ENCODE results near the gene SMAD7. TPM values are rescaled to one million over a fixed set of nuclear protein-coding genes. Genes with fewer than 3 reads are reported as not detected.

The SMAD7 gene
- polyA plus RNA-seq, 3 donors = 1.4 to 9.4 (median 1.5) TPM

DNA sequence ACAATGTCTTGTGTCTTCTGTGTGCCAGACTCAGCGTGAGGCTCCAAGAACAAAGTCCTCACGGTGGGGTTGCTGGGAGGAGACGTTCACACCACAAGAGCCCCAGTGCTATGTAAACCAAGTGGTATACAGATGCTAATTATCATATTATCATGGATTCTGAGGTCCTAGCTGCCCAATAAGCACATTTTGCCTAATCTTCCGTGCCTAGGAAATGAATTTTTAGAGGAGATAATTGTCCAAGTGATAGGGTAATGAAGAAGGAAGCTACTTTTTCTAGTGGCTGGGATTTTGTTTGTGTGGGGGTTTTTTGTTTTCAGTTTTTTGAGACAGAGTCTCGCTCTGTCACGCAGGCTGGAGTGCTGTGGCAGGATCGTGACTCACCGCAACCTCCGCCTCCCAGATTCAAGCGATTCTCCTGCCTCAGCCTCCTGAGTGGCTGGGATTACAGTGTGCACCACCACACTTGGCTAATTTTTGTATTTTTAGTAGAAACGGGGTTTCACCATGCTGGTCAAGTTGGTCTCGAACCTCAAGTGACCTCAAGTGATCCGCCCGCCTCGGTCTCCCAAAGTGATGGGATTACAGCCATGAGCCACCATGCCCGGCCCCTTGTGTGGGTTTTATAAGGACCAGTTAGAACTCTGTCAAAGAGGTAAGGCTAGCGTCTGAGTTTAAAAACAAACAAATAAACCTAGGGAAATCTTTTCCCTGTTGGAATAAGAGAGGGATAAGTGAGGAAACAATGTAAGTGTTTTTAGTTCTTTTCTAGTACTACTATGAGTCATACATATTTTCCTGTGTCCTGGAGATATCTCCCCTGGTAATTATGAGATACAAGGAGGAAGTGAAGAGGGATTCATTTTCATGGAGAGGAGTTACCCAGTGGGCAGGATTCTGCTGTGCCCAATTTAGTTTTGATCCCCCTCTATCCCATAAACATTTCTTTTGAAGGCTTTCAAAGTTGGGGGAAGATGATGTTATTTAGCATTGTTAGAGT is 9.5 kb upstream of the SMAD7 start:
- H3K9me3 Mint-ChIP-seq = peaks cover 0 to 4% (median 0%) of the 10 kb centered on the region in 7 donors
- Histone ChIP-seq H3K27me3 (ENCODE audit: control insufficient read depth in 2 of 2, insufficient read depth in 2 of 2, low read length in 2 of 2) (no peaks in the 10 kb centered on the region), H4K20me1 (ENCODE audit: insufficient read depth, low read length) (no peaks in the 10 kb centered on the region), H3K9me3 (replicated peaks in 1 of 2; ENCODE audit: control insufficient read depth in 1 of 2, insufficient read depth in 1 of 2, low read length in 2 of 2) (no peaks in the 10 kb centered on the region), H3K4me3 (replicated peaks in 1 of 3; ENCODE audit: low read depth in 2 of 3, low read length in 3 of 3) (no peak overlapping the region), H3K4me2 (replicated peaks; ENCODE audit: extremely low read depth, low read length, poor library complexity, severe bottlenecking) (no peak overlapping the region), H3K4me1 (ENCODE audit: control insufficient read depth in 1 of 2, insufficient read depth in 2 of 2, low read length in 2 of 2) (no peaks in the 10 kb centered on the region), H3K27ac (ENCODE audit: low read depth in 1 of 2, low read length in 2 of 2) (no peak overlapping the region), H3K79me2 (ENCODE audit: insufficient read depth, low read length) (no peaks in the 10 kb centered on the region), H3K36me3 (replicated peaks in 1 of 2; ENCODE audit: control insufficient read depth in 1 of 2, insufficient read depth in 2 of 2, low read length in 2 of 2) (no peaks in the 10 kb centered on the region), H2AFZ (ENCODE audit: insufficient read depth, low read depth, low read length, poor library complexity, severe bottlenecking) (no peak overlapping the region), H3K9ac (ENCODE audit: insufficient read depth, low read length, poor library complexity, severe bottlenecking) (no peak overlapping the region)
- TF ChIP-seq, protein P1, sequence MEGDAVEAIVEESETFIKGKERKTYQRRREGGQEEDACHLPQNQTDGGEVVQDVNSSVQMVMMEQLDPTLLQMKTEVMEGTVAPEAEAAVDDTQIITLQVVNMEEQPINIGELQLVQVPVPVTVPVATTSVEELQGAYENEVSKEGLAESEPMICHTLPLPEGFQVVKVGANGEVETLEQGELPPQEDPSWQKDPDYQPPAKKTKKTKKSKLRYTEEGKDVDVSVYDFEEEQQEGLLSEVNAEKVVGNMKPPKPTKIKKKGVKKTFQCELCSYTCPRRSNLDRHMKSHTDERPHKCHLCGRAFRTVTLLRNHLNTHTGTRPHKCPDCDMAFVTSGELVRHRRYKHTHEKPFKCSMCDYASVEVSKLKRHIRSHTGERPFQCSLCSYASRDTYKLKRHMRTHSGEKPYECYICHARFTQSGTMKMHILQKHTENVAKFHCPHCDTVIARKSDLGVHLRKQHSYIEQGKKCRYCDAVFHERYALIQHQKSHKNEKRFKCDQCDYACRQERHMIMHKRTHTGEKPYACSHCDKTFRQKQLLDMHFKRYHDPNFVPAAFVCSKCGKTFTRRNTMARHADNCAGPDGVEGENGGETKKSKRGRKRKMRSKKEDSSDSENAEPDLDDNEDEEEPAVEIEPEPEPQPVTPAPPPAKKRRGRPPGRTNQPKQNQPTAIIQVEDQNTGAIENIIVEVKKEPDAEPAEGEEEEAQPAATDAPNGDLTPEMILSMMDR (IDR thresholded peaks at IDR 0.05) = no peak
- H3K36me3 Mint-ChIP-seq = no peaks in the 10 kb centered on the region
- H3K27ac Mint-ChIP-seq = peak overlapping the region in 1 of 7 donors; percentile 41
- no peak for DNase-seq
- WGBS (ENCODE audit: insufficient coverage) = 90% methylated on average over 6 of the region's 17 CpGs
- peaks cover 11% of the 10 kb centered on the region for H3K4me1 Mint-ChIP-seq
- peaks cover 10 to 14% (median 13%) of the 10 kb centered on the region in 3 donors for H3K27me3 Mint-ChIP-seq (ENCODE audit: low read depth in 3 of 3)
- intact Hi-C loops (cut with micrococcal nuclease) = loop anchor here in 1 of 2 donors (10.0 kb wide), 2 partner anchors 95 to 535 kb away; partner anchors contain the start of gene RPL17
- no peak overlapping the region for H3K4me3 Mint-ChIP-seq

DNA sequence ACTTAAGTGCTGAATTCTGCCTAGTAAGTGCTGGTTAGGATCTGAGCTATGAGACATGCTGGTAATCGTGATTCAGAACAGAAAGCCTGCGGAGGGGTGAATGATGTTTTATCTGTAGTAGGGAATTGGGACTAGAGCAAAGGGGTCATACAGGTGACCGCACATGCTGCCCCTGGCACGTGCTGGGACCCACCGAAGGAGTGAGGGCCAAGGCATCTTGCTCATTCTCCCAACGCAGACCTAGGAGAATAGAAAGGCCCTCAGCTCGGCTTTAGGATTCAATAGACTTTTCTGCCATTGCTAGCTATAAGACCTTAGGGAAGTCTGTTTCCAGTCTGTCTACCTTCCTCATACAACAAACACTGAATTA is 8.8 kb upstream of the SMAD7 start:
- Histone ChIP-seq H3K4me1 (ENCODE audit: control insufficient read depth in 1 of 2, insufficient read depth in 2 of 2, low read length in 2 of 2) (no peaks in the 10 kb centered on the region), H3K36me3 (replicated peaks in 1 of 2; ENCODE audit: control insufficient read depth in 1 of 2, insufficient read depth in 2 of 2, low read length in 2 of 2) (no peaks in the 10 kb centered on the region), H3K27ac (ENCODE audit: low read depth in 1 of 2, low read length in 2 of 2) (no peak overlapping the region), H4K20me1 (ENCODE audit: insufficient read depth, low read length) (no peaks in the 10 kb centered on the region), H3K4me2 (replicated peaks; ENCODE audit: extremely low read depth, low read length, poor library complexity, severe bottlenecking) (no peak overlapping the region), H3K9ac (ENCODE audit: insufficient read depth, low read length, poor library complexity, severe bottlenecking) (no peak overlapping the region), H3K9me3 (replicated peaks in 1 of 2; ENCODE audit: control insufficient read depth in 1 of 2, insufficient read depth in 1 of 2, low read length in 2 of 2) (no peaks in the 10 kb centered on the region), H2AFZ (ENCODE audit: insufficient read depth, low read depth, low read length, poor library complexity, severe bottlenecking) (no peak overlapping the region), H3K4me3 (replicated peaks in 1 of 3; ENCODE audit: low read depth in 2 of 3, low read length in 3 of 3) (no peak overlapping the region), H3K27me3 (ENCODE audit: control insufficient read depth in 2 of 2, insufficient read depth in 2 of 2, low read length in 2 of 2) (no peaks in the 10 kb centered on the region), H3K79me2 (ENCODE audit: insufficient read depth, low read length) (no peaks in the 10 kb centered on the region)
- intact Hi-C loops (cut with micrococcal nuclease) = loop anchor here in 1 of 2 donors (10.0 kb wide), 2 partner anchors 95 to 535 kb away; partner anchors contain the start of gene RPL17
- no peaks in the 10 kb centered on the region for H3K36me3 Mint-ChIP-seq
- no peak for DNase-seq
- H3K27me3 Mint-ChIP-seq (ENCODE audit: low read depth in 3 of 3) = peaks cover 10 to 14% (median 13%) of the 10 kb centered on the region in 3 donors
- TF ChIP-seq, protein P1 (IDR thresholded peaks at IDR 0.05) = no peak
- peak overlapping the region in 1 of 7 donors; percentile 41 for H3K27ac Mint-ChIP-seq
- H3K4me3 Mint-ChIP-seq = no peak overlapping the region
- H3K9me3 Mint-ChIP-seq = peaks cover 0 to 4% (median 0%) of the 10 kb centered on the region in 7 donors
- H3K4me1 Mint-ChIP-seq = peaks cover 11% of the 10 kb centered on the region
- 85% methylated on average over 4 of the region's 7 CpGs for WGBS (ENCODE audit: insufficient coverage)
